Karpas-422 (cell line): Measurements from ENCODE around the gene SH3TC1. TPM values are rescaled to one million over a fixed set of nuclear protein-coding genes. Genes with fewer than 3 reads are reported as not detected.

Source experiments
- DNase-seq: peaks from one replicate; pipeline ENCODE4 v3.0.0-alpha.2; 2015
- H2AFZ ChIP-seq: fragments of 200-600 bp; sonication (generic); 2 replicates; pipeline ENCODE4 v1.6.1; 2014; ENCODE audit warnings: antibody characterized with exemption, low read length, mixed read lengths
- H3K27ac ChIP-seq: fragments of 200-600 bp; sonication (generic); 2 replicates; pipeline ENCODE4 v1.5.1; 2014; ENCODE audit warnings: mild to moderate bottlenecking, low read length, moderate library complexity
- H3K27me3 ChIP-seq: fragments of 200-600 bp; sonication (generic); 2 replicates; pipeline ENCODE4 v1.6.1; 2014; ENCODE audit warnings: low read length, mixed read lengths
- H3K36me3 ChIP-seq: fragments of 200-600 bp; sonication (generic); 2 replicates; pipeline ENCODE4 v1.6.1; 2014; ENCODE audit warnings: low read length, mixed read lengths; ENCODE audit not compliant: insufficient read depth
- H3K4me1 ChIP-seq: fragments of 200-600 bp; sonication (generic); 2 replicates; pipeline ENCODE4 v1.6.1; 2014; ENCODE audit warnings: mild to moderate bottlenecking, low read length, mixed read lengths
- H3K4me2 ChIP-seq: fragments of 200-600 bp; sonication (generic); 2 replicates; pipeline ENCODE4 v1.6.1; 2014; ENCODE audit warnings: low read length, low read depth, mild to moderate bottlenecking; ENCODE audit not compliant: poor library complexity, severe bottlenecking
- H3K4me3 ChIP-seq: fragments of 200-600 bp; sonication (generic); 2 replicates; pipeline ENCODE4 v1.5.1; 2014; ENCODE audit warnings: mild to moderate bottlenecking, antibody characterized with exemption, low read length, mixed read lengths
- H3K79me2 ChIP-seq: fragments of 200-600 bp; sonication (generic); 2 replicates; pipeline ENCODE4 v1.6.1; 2014; ENCODE audit warnings: mild to moderate bottlenecking, low read length, mixed read lengths
- H3K9ac ChIP-seq: fragments of 200-600 bp; sonication (generic); 2 replicates; pipeline ENCODE4 v1.6.0; 2014; ENCODE audit warnings: low read length
- H3K9me2 ChIP-seq: fragments of 200-600 bp; sonication (generic), shearing (Covaris generic); replicated peaks from 2 replicates; pipeline ENCODE4 v1.6.0; 2014; ENCODE audit warnings: mild to moderate bottlenecking, low read length, moderate library complexity; ENCODE audit not compliant: insufficient read depth
- H3K9me3 ChIP-seq: fragments of 300-700, 200-600 bp; sonication (generic); 2 replicates; pipeline ENCODE4 v1.6.1; 2014; ENCODE audit warnings: low read length, mixed read lengths
- H4K20me1 ChIP-seq: fragments of 200-600 bp; sonication (generic); 2 replicates; pipeline ENCODE4 v1.6.1; 2014; ENCODE audit warnings: mild to moderate bottlenecking, antibody characterized with exemption, low read length, low read depth; ENCODE audit not compliant: insufficient read depth
- total RNA-seq: library from RNA; depleted of rRNA; stranded (reverse); fragments of >200 nt; shearing (Covaris generic); gene quantifications from 2 replicates; pipeline ENCODE4 v1.2.3, GENCODE V29; 2014; ENCODE audit warnings: low replicate concordance

SH3TC1 gene
- total RNA-seq, 1 experiment from 2014 or later = 6.9 TPM

DNA sequence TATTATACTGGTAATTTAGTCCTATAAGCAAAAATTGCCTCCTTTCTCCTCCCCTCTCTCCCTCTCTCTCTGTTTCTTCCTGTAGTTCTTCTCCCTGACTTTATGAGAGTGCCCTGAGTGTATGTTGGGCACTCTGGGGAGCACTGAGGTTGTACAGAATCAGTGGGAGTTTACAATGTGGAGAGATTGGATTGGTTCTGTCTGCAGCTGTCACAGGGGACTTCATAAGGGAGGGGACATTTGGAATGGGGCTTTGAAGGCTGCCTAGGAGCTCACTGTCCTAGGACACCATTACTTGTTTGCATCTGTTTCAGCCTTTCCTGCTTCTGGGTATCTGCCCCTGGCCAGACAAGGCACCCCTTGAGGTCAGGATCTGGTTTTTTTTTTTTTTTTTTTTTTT lies 22.9 kb downstream of the SH3TC1 start:
- Histone ChIP-seq H3K79me2 (no peaks in the 10 kb centered on the region), H3K4me2 (no peak overlapping the region), H3K4me1 (no peaks in the 10 kb centered on the region), H3K36me3 (no peaks in the 10 kb centered on the region), H3K9me3 (no peaks in the 10 kb centered on the region), H4K20me1 (no peaks in the 10 kb centered on the region), H3K27ac (no peak overlapping the region), H3K9ac (no peak overlapping the region), H3K4me3 (no peak overlapping the region), H3K27me3 (no peaks in the 10 kb centered on the region), H3K9me2 (no peaks in the 10 kb centered on the region), H2AFZ (no peak overlapping the region)
- DNase-seq = no peak

DNA sequence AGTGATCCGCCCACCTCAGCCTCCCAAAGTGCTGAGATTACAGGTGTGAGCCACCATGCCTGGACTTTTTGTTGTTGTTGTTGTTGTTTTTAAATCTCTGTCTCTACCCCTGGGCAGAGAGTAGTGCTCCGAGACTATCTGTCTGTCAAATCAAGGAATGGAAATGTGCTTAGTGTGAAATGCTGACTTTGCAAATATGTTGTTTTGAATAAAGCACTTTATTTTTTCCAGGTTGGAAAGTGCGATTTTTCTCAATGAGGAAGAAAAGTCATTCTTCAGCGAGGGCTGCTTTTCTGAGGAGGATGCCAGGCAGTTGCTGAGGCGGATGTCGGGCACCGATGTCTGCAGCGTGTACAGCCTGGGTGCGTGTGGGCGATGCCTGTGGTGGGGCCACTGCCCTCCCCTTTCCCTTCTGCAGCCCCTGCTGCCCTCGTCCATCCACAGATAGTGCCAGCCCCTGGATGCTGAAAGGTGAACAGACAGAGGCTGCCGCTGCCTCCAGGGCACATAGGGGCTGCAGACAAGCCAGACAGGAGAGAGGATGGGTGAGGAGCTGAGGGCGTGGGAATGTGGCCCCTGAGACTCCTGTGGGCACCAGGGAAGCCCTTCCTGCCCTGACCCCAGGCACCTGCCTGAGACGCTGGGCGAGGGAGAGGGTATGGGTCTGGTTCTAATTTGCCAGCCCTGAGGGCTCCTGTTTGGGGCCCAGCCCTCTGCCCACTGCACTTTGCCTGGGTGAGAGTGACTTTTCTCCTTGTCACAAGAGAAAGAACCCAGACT lies 23.7 kb downstream of the SH3TC1 start:
- Histone ChIP-seq H3K36me3 (no peaks in the 10 kb centered on the region), H2AFZ (no peak overlapping the region), H3K27ac (no peak overlapping the region)

DNA sequence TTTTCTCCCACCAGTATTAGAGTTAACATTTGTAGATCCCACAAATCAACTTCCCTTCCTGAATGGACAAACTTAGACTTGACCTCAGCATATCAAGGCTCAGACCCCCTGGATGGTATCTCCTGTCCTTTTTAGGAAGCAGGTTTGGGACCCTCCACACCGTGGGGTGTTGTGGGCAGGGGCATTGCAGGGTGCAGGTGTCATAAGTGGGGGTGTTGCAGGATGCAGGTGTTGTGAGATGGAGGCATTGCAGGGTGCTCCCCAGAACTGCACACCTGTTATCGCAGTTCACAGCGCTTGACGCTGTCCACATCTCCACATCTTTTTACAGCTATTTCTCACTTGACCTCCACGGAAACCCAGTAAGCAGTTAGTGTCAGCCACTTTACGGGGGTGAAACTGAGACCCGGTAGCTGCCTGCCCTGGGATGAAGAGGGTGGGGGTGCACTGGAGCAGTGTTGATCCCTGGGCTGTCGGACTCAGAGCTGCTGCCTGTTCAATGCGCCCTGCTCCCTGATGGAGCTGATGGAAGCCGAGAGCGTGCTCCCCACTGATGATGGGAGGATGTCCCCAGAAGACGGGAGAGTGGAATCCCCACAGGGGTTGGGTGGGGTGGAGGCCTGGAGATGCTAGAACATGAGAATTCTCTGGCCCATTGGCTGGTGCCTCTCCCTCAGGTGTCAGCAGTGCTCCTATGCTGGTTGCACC lies 25.3 kb downstream of the SH3TC1 start:
- H3K27me3 ChIP-seq = no peaks in the 10 kb centered on the region
- no peak overlapping the region for H3K9ac ChIP-seq
- H4K20me1 ChIP-seq = no peaks in the 10 kb centered on the region
- DNase-seq = no peak
- H3K4me1 ChIP-seq = peaks cover 9% of the 10 kb centered on the region
- H3K4me3 ChIP-seq = no peak overlapping the region
- no peaks in the 10 kb centered on the region for H3K9me3 ChIP-seq
- no peaks in the 10 kb centered on the region for H3K9me2 ChIP-seq
- no peak overlapping the region for H2AFZ ChIP-seq
- H3K27ac ChIP-seq = no peak overlapping the region
- H3K36me3 ChIP-seq = no peaks in the 10 kb centered on the region
- H3K4me2 ChIP-seq = no peak overlapping the region
- H3K79me2 ChIP-seq = no peaks in the 10 kb centered on the region

More for the DNA sequence above, 23.7 kb downstream of the SH3TC1 start:
- DNase-seq = no peak
- H3K4me1 ChIP-seq = no peaks in the 10 kb centered on the region
- no peaks in the 10 kb centered on the region for H3K79me2 ChIP-seq
- H3K27me3 ChIP-seq = no peaks in the 10 kb centered on the region
- no peaks in the 10 kb centered on the region for H3K9me3 ChIP-seq
- H3K4me3 ChIP-seq = no peak overlapping the region
- no peak overlapping the region for H3K4me2 ChIP-seq
- no peak overlapping the region for H3K9ac ChIP-seq
- H3K9me2 ChIP-seq = no peaks in the 10 kb centered on the region
- no peaks in the 10 kb centered on the region for H4K20me1 ChIP-seq

DNA sequence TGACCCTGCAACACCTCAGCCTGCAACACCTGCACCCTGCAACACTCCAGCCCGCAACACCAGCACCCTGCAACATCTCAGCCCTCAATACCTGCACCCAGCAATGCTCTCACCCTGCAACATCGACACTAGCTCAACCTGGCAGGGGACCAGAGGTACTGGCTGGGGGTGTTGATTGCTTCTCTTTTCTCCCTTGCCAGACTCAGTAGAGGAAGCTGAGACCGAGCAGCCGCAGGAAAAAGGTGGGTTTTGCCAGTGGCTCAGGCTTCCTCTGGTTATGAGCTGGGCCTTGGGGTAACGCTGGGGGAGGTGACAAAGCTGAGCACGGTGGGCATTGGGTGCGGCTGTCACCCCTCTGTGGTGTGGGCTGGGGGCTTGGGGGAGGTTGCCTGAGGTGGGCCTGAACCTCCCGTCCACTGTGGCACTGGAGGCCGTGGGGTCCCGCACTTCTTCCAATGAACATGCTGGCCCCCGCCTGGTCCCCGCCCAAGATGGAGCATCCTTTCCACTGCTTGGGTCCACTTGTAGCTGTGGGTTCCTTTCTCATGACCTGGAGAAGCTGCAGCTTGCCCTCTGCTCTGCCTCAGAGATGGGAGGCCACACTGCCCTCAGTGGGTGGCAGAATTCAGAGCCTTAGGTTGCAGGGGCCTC lies 26.0 kb downstream of the SH3TC1 start:
- Histone ChIP-seq H3K9ac (no peak overlapping the region), H3K79me2 (no peaks in the 10 kb centered on the region), H3K27ac (no peak overlapping the region), H3K4me1 (peaks cover 9% of the 10 kb centered on the region), H3K9me2 (no peaks in the 10 kb centered on the region), H3K4me3 (no peak overlapping the region), H3K36me3 (no peaks in the 10 kb centered on the region), H3K4me2 (no peak overlapping the region), H3K27me3 (no peaks in the 10 kb centered on the region), H3K9me3 (no peaks in the 10 kb centered on the region), H2AFZ (no peak overlapping the region), H4K20me1 (no peaks in the 10 kb centered on the region)
- DNase-seq = no peak

DNA sequence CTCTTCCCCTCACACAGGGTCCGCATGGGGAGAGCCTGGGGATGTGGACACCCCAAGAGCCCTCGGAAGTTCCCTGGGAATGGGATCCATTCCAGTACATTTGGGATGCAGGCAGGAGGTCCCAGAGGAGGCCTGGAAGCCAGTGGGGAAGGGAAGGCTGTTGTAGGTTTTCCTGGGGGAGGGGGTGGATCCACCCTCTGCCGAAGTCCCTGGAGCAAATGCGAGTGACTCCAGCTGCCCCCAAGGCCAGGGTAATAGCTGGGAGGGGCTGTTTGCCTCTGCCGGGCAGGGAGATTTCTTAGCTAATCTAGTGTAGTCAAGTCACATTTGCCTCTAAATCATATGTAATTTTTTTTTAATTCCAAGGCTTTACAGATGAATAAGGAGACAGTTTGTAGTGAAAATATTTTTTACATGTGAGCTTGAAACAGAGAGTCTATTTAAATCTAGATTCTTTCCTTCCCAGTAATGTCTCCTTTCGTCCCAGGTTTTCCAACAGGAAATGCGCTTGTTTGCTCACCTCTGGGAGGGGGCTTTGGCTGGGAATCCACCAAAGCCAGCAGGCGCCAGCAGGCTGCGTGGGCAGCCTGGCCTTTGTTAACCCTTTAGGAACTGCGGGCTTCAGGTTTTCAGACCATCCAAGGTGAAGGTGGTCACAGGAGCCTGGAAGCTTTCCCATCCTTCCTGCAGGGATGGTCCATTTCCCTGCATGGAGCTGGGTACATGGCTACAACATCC lies 26.8 kb downstream of the SH3TC1 start:
- Histone ChIP-seq H2AFZ (no peak overlapping the region), H3K4me2 (no peak overlapping the region), H4K20me1 (no peaks in the 10 kb centered on the region), H3K9ac (no peak overlapping the region), H3K9me2 (no peaks in the 10 kb centered on the region), H3K9me3 (no peaks in the 10 kb centered on the region), H3K27me3 (no peaks in the 10 kb centered on the region), H3K4me3 (no peak overlapping the region), H3K79me2 (no peaks in the 10 kb centered on the region), H3K36me3 (no peaks in the 10 kb centered on the region), H3K27ac (no peak overlapping the region), H3K4me1 (peaks cover 9% of the 10 kb centered on the region)
- no peak for DNase-seq

DNA sequence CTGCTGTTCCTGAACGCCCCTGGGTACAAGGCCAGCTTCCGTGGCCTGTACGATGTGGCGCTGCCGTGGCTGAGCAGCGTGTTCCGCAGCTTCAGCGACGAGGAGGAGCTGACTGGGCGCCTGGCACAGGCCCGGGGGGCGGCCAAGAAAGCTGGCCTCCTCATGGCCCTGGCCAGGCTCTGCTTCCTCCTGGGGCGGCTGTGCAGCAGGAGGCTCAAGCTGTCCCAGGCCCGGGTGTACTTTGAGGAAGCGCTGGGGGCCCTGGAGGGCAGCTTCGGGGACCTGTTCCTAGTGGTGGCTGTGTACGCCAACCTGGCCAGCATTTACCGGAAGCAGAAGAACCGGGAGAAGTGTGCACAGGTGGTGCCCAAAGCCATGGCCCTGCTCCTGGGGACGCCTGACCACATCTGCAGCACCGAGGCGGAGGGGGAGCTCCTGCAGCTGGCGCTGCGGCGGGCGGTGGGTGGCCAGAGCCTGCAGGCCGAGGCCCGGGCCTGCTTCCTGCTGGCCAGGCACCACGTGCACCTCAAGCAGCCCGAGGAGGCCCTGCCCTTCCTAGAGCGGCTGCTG lies 28.2 kb downstream of the SH3TC1 start:
- Histone ChIP-seq H4K20me1 (no peaks in the 10 kb centered on the region), H3K27ac (no peak overlapping the region)

DNA sequence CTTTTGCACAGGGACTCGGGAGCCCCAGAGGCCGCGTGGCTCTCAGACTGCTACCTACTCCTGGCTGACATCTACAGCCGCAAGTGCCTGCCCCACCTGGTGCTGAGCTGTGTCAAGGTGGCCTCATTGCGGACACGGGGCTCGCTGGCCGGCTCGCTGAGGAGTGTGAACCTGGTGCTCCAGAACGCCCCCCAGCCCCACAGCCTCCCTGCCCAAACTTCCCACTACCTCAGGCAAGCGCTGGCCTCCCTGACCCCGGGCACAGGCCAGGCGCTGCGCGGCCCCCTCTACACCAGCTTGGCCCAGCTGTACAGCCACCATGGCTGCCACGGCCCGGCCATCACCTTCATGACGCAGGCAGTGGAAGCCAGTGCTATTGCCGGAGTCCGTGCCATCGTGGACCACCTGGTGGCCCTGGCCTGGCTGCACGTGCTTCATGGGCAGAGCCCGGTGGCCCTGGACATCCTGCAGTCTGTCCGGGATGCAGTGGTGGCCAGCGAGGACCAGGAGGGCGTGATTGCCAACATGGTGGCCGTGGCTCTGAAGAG lies 28.8 kb downstream of the SH3TC1 start:
- Histone ChIP-seq H3K4me1 (peaks cover 9% of the 10 kb centered on the region), H4K20me1 (no peaks in the 10 kb centered on the region), H3K79me2 (no peaks in the 10 kb centered on the region), H3K4me2 (no peak overlapping the region), H3K4me3 (no peak overlapping the region), H3K27me3 (no peaks in the 10 kb centered on the region), H3K9me2 (no peaks in the 10 kb centered on the region), H3K9ac (no peak overlapping the region), H3K27ac (no peak overlapping the region), H3K9me3 (no peaks in the 10 kb centered on the region), H3K36me3 (no peaks in the 10 kb centered on the region), H2AFZ (no peak overlapping the region)
- no peak for DNase-seq

More for the DNA sequence above, 28.2 kb downstream of the SH3TC1 start:
- H3K4me1 ChIP-seq = peaks cover 9% of the 10 kb centered on the region
- no peak overlapping the region for H3K4me2 ChIP-seq
- H3K9ac ChIP-seq = no peak overlapping the region
- no peak overlapping the region for H2AFZ ChIP-seq
- no peak for DNase-seq
- no peaks in the 10 kb centered on the region for H3K9me2 ChIP-seq
- no peaks in the 10 kb centered on the region for H3K27me3 ChIP-seq
- no peak overlapping the region for H3K4me3 ChIP-seq
- H3K36me3 ChIP-seq = no peaks in the 10 kb centered on the region
- H3K79me2 ChIP-seq = no peaks in the 10 kb centered on the region
- H3K9me3 ChIP-seq = no peaks in the 10 kb centered on the region
